Pons (tissue), 1 donor: ENCODE measurements around the gene HECW1.

Source experiments
- DNase-seq: peaks from one replicate; pipeline ENCODE4 v3.0.0-alpha.2; 2016; ENCODE audit warnings: low spot score

Gene HECW1

GRCh38 chr7:43377196-43377960 is 264.9 kb downstream of the HECW1 start:
- no peak for DNase-seq

GRCh38 chr7:43379210-43379609 is 266.8 kb downstream of the HECW1 start:
- no peak for DNase-seq

GRCh38 chr7:43384616-43385308 is 272.3 kb downstream of the HECW1 start:
- no peak for DNase-seq

- DNase-seq, result no peak
These were observed 272.8 kb downstream of the HECW1 start for GRCh38 chr7:43385309-43385680.

GRCh38 chr7:43385856-43386255 is 273.4 kb downstream of the HECW1 start:
- no peak for DNase-seq

DNA sequence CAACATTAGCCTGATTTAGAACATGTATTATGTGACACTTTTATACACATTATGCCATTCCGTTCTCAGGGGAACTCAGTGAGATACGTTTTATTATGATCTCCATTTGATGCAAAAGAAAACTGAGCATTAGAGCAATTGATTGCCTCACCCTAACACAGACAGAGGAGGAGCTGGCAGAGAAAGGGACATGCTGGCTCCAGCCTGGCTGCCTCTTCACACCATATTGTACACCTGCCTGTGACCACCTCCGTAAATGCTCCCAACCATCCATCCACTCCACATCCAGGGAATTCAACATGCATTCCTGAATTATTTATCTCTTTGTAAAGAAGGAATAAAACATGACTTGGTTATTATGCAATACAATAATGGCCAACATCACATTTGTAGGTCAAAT is 275.5 kb downstream of the HECW1 start:
- DNase-seq, result no peak

DNA sequence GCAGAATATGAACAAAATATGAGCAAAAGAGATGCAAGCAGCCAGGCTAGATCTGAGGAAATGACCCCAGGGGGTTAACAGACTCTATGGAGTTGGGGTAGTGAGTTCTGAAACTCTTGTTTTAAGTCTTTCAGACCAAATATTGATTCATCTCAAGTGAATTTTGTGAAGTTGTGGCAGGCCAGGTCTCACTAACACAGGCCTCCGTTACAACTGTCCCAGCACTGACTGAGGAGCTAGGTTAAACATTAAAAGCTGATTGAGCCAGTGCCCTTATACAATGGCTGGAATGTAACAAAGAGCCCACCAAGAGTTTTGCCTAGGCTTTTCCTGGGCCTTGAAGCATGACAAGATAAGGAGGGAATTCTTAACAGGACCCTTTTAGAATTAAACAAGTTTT is 278.1 kb downstream of the HECW1 start:
- DNase-seq, result no peak

GRCh38 chr7:43391518-43391917 is 279.1 kb downstream of the HECW1 start:
- DNase-seq, result no peak

DNA sequence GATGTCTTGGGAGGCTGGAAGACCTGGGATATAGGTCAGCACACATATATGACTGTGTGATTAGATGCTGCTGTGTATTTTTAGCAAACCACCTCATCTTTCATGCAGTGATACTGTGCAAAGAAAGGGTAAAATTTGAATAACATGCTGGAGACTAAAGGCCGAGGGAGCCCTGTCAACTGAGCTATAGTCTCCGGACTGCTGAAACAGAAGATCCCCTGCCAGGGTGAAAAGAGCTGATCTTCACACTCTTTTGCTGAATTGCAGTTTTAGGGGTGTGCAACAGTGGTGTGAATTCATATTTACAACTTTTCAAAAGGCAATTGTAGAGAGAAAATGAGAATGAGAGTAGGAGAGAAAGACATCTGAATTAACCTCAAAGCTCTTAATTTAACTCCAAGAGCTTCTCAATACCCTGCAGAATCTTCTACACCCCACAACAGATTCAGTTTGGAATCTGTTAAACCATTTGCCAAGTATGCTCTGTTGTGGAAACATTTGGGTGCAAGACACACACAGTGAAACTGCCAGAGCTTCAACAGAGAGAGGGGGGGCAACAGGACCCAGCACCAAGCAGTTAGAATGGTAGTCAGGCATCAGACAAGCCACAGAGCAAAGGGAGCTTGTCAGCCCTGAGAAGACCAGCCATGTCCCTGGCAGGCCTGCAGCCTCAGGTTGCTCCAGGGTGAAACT is 280.3 kb downstream of the HECW1 start:
- no peak for DNase-seq

GRCh38 chr7:43394441-43395130 is 282.1 kb downstream of the HECW1 start:
- DNase-seq, result no peak

- DNase-seq, result no peak
These were observed 282.9 kb downstream of the HECW1 start for GRCh38 chr7:43395351-43395750.

GRCh38 chr7:43396187-43396740 is 283.8 kb downstream of the HECW1 start:
- DNase-seq, result no peak

DNA sequence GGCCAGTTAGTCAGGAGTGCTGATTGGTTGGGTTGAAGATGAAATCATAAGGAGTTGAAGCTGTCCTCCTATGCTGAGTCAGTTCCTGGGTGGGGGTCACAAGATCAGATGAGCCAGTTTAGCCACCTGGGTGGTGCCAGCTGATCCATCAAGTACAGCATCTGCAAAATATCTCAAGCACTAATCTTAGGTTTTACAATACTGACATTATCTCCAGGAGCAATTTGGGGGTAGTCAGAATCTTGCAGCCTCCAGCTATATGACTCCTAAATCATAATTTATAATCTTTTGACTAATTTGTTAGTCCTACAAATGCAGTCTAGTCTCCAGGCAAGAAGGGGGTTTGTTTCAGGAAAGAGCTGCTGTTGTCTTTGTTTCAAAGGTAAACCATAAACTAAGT is 286.4 kb downstream of the HECW1 start:
- DNase-seq, result no peak

- DNase-seq, result no peak
These were observed 293.5 kb downstream of the HECW1 start for GRCh38 chr7:43405948-43406347.

- DNase-seq, result no peak
These were observed 294.5 kb downstream of the HECW1 start for GRCh38 chr7:43406961-43407360.

- DNase-seq, result no peak
These were observed 296.5 kb downstream of the HECW1 start for GRCh38 chr7:43408981-43409380.

GRCh38 chr7:43417455-43417854 is 305.0 kb downstream of the HECW1 start:
- DNase-seq, result no peak

DNA sequence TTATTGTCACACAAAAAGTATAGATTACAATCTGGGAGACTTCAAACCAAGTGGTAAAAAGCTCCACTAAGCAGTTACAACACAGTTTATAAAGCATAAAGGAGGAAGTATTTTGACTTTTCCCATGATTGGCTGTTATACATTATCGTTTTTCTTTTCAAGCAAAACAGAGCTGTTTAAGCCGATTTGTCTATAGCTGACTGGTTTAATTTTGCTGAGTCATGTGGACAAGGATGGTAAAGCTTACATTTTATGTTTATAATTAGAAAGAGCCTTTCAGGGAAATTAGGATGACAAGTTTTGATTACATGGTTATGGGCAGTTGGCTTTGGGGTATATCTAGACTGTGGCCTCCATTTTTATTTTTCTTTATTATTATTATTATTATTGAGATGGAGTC is 318.0 kb downstream of the HECW1 start:
- DNase-seq, result no peak

DNA sequence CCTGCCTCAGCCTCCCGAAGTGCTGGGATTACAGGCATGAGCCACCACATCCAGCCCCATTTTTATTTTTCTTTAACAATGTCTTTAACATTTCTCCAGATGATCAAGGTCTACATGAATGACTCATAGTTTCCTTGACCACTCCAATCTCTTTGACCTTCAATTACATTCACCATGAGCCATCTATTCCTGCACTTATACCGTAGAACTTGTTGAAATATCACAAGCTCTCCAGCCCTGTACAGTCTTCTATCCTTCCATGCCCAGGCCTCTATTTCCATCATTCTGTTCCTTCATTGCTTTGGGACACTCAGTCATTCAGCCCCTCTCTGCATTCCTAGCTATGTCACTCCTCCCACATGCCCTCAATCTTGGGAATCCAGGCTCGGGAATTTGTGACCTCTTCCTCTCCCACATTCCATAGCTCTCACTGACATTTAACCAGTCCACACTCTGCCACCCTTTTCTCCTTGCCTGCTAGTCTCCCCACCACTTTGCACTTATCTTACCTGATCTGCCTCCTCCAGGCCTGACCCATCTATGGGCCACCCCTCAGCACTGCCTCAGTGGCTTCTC is 318.7 kb downstream of the HECW1 start:
- no peak for DNase-seq

DNA sequence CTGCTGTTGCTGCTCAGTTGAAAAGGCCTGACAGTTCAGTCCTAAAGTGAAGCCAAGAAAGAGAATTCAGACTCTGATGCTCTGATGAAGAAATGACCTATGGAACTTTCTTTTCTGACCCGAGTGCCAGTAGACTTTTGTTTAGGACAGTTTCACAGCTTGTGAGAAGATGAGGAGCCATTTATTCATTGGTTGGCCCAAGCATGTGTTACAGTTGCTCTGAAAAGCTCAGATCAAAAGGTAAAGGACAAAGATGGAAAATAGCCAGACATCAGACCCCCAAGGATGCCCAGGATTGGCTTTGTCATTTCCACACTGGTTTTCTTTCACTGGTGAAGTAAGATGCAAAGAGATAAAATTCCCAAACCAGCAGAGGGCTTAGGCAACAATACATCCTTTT is 321.2 kb downstream of the HECW1 start:
- no peak for DNase-seq

DNA sequence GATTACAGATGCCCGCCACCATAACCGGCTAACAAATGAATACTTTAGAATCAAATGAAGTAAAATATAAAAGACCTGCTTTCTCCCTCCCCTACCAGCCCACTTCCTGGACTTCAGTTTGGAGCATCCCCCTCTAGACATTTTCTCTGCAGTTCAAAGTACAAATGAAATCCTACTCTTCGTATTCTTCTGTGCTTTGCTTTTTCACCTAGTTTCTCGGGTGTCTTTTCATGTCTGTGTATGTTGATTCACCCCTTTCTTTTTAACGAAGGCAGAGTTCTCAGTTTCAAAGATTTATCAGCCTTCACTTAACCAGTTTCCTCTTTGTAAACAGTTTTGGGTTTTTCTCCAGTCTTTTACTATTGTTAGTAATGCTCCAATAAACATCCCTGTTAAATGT is 324.6 kb downstream of the HECW1 start:
- no peak for DNase-seq

DNA sequence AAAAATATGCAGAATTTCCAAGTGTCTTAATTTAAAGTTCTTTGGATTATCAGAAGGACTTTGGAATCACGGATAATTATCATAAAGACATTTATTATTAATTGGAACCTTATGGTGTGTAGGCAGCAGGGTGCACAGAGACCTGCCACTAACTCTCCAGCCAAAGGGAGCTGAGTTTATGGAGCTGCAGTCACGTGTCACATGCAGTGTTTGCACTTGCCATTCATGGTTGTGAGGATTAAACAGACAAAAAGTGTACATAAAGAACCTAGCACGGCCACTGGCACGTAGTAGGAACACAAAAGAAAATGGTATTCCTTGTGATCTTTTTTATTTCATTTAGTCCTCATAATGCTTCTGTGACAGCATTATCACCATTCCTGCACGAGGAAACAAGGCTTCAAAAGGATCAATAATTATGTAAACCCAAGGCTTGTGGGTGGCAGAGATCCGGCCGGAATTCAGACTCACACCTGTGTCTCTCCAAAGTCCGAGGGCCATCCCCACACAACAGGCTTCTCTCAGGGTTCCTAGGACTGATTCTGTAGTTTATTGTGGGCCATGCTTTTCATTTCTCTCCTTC is 326.5 kb downstream of the HECW1 start:
- no peak for DNase-seq
